ENCODE data around the gene SLC35E3. TPM values are rescaled to one million over a fixed set of nuclear protein-coding genes. Genes with fewer than 3 reads are reported as not detected.

SLC35E3 gene
- total RNA-seq, 1 donor from 2014 or later, result 8.2 TPM

Other genes with a start within 250 kb of the SLC35E3 start
- gene RAP1B, start 135.3 kb upstream of the SLC35E3 start, total RNA-seq, result 66.4 TPM
- gene NUP107, start 59.2 kb upstream of the SLC35E3 start, total RNA-seq, result 59.9 TPM
- 47.3 TPM for gene MDM2, start 62.0 kb downstream of the SLC35E3 start, total RNA-seq
- 2.9 TPM for gene CPM, start 187.0 kb downstream of the SLC35E3 start, total RNA-seq